C4-2B (cell line): ENCODE results near the gene HERPUD2.
"Not testable (repeated sequence)": the region's sequence is repeated elsewhere in the genome, so short reads cannot be mapped to it uniquely, and the experiment has no call there.

ENCODE experiments used
- H3K27ac ChIP-seq: fragments of 450-650 bp; 2 replicates; pipeline ENCODE4 v1.5.1; 2017
- CTCF ChIP-seq: fragments of 450-650 bp; conservative IDR thresholded peaks from 2 replicates; pipeline ENCODE4 v1.5.1; 2017; ENCODE audit warnings: mild to moderate bottlenecking
- ZFX ChIP-seq: fragments of 450-650 bp; IDR thresholded peaks from 2 replicates; pipeline ENCODE4 v1.6.1; 2017

The HERPUD2 gene

GRCh38 chr7:35676211-35676610, 18.7 kb downstream of the HERPUD2 start:
- TF ChIP-seq CTCF (no peak), ZFX (no peak)
- no peak overlapping the region for H3K27ac ChIP-seq

- TF ChIP-seq CTCF (no peak), ZFX (no peak)
- H3K27ac ChIP-seq, result no peak overlapping the region
These were observed 23.9 kb downstream of the HERPUD2 start for GRCh38 chr7:35670856-35671569.

GRCh38 chr7:35660411-35660810, 34.5 kb downstream of the HERPUD2 start:
- H3K27ac ChIP-seq, result not testable (repeated sequence)

GRCh38 chr7:35658606-35659201, 36.2 kb downstream of the HERPUD2 start:
- no peak overlapping the region for H3K27ac ChIP-seq
- TF ChIP-seq ZFX (no peak), CTCF (no peak)

- TF ChIP-seq ZFX (no peak), CTCF (no peak)
- H3K27ac ChIP-seq, result no peak overlapping the region
These were observed 37.8 kb downstream of the HERPUD2 start for GRCh38 chr7:35657125-35657524.

GRCh38 chr7:35654558-35654957, 40.4 kb downstream of the HERPUD2 start:
- not testable (repeated sequence) for H3K27ac ChIP-seq

- no peak for TF ChIP-seq CTCF
- no peak for TF ChIP-seq ZFX
- H3K27ac ChIP-seq, result no peak overlapping the region
These were observed 42.8 kb downstream of the HERPUD2 start for GRCh38 chr7:35652124-35652523.

- TF ChIP-seq ZFX (no peak), CTCF (no peak)
- no peak overlapping the region for H3K27ac ChIP-seq
These were observed 44.2 kb downstream of the HERPUD2 start for GRCh38 chr7:35650751-35651150.
